ENCODE results near the gene SPECC1. TPM values are rescaled to one million over a fixed set of nuclear protein-coding genes. Genes with fewer than 3 reads are reported as not detected.

The SPECC1 gene
- total RNA-seq, 1 donor from 2014 or later = 93.1 TPM

DNA sequence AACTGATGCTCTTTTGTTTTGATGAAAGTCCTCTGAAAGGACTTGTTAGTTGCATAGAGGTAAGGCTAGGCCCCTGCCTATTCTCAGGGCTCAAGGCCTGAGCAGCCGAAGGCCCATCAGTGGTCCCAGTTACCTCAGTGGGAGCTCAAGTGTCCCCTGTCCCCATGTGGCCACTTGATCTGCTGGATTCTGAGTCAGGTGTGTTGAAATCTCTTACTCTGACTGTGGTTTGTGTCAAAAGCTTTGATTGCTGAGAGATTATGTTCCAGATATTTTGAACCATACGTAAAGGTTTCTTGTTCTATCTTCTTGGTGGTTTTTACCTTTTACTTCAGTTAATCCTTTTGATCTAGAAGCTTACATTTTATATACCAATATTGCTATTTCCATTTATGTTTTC is 266.5 kb downstream of the SPECC1 start:
- Histone ChIP-seq H3K27ac (no peak overlapping the region), H3K79me2 (ENCODE audit: low read depth) (no peaks in the 10 kb centered on the region), H3K9ac (no peak overlapping the region), H4K20me1 (ENCODE audit: low read depth) (no peaks in the 10 kb centered on the region), H3K27me3 (no peaks in the 10 kb centered on the region), H3K9me3 (ENCODE audit: low read depth) (no peaks in the 10 kb centered on the region), H3F3A (ENCODE audit: low read depth) (no peaks in the 10 kb centered on the region), H2AFZ (replicated peaks) (no peak overlapping the region), H3K4me1 (no peaks in the 10 kb centered on the region), H3K4me2 (no peak overlapping the region), H3K36me3 (no peaks in the 10 kb centered on the region), H3K4me3 (no peak overlapping the region)
- H3K27me3 Mint-ChIP-seq (ENCODE audit: insufficient read depth, low read depth) = no peaks in the 10 kb centered on the region
- DNase-seq (ENCODE audit: low spot score) = no peak
- H3K36me3 Mint-ChIP-seq = peaks cover 15% of the 10 kb centered on the region
- H3K4me3 Mint-ChIP-seq = no peak overlapping the region
- no peak overlapping the region for H3K27ac Mint-ChIP-seq
- TF ChIP-seq, protein P1, sequence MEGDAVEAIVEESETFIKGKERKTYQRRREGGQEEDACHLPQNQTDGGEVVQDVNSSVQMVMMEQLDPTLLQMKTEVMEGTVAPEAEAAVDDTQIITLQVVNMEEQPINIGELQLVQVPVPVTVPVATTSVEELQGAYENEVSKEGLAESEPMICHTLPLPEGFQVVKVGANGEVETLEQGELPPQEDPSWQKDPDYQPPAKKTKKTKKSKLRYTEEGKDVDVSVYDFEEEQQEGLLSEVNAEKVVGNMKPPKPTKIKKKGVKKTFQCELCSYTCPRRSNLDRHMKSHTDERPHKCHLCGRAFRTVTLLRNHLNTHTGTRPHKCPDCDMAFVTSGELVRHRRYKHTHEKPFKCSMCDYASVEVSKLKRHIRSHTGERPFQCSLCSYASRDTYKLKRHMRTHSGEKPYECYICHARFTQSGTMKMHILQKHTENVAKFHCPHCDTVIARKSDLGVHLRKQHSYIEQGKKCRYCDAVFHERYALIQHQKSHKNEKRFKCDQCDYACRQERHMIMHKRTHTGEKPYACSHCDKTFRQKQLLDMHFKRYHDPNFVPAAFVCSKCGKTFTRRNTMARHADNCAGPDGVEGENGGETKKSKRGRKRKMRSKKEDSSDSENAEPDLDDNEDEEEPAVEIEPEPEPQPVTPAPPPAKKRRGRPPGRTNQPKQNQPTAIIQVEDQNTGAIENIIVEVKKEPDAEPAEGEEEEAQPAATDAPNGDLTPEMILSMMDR (IDR thresholded peaks at IDR 0.05) = no peak
- TF ChIP-seq EZH2phosphoT487 (IDR thresholded peaks at IDR 0.05) = no peak
- no peak for TF ChIP-seq EZH2 (IDR thresholded peaks at IDR 0.05)
- peaks cover 2% of the 10 kb centered on the region for H3K9me3 Mint-ChIP-seq
- H3K4me1 Mint-ChIP-seq = peaks cover 39% of the 10 kb centered on the region

- peak overlapping the region; percentile 92 for H3K27ac Mint-ChIP-seq
- no peak overlapping the region for H3K4me3 Mint-ChIP-seq
- peaks cover 2% of the 10 kb centered on the region for H3K9me3 Mint-ChIP-seq
Measured at GRCh38 chr17:20276421-20276820, 267.3 kb downstream of the SPECC1 start.

GRCh38 chr17:20278805-20279204 is 269.6 kb downstream of the SPECC1 start:
- Histone ChIP-seq H2AFZ (replicated peaks) (no peak overlapping the region), H4K20me1 (ENCODE audit: low read depth) (no peaks in the 10 kb centered on the region), H3K4me3 (no peak overlapping the region), H3K4me2 (no peak overlapping the region), H3K27me3 (no peaks in the 10 kb centered on the region), H3F3A (ENCODE audit: low read depth) (no peaks in the 10 kb centered on the region), H3K9ac (no peak overlapping the region), H3K27ac (no peak overlapping the region), H3K9me3 (ENCODE audit: low read depth) (no peaks in the 10 kb centered on the region), H3K36me3 (no peaks in the 10 kb centered on the region), H3K79me2 (ENCODE audit: low read depth) (no peaks in the 10 kb centered on the region), H3K4me1 (peaks cover 4% of the 10 kb centered on the region)
- Mint-ChIP-seq H3K27ac (no peak overlapping the region), H3K9me3 (peaks cover 2% of the 10 kb centered on the region), H3K27me3 (ENCODE audit: insufficient read depth, low read depth) (no peaks in the 10 kb centered on the region), H3K4me1 (peaks cover 45% of the 10 kb centered on the region), H3K36me3 (peaks cover 19% of the 10 kb centered on the region), H3K4me3 (no peak overlapping the region)
- no peak for DNase-seq (ENCODE audit: low spot score)
- TF ChIP-seq EZH2 (IDR thresholded peaks at IDR 0.05) (no peak), EZH2phosphoT487 (IDR thresholded peaks at IDR 0.05) (no peak)
- TF ChIP-seq, protein P1 (IDR thresholded peaks at IDR 0.05) = no peak

More at GRCh38 chr17:20276421-20276820, 267.3 kb downstream of the SPECC1 start:
- no peak for TF ChIP-seq EZH2phosphoT487 (IDR thresholded peaks at IDR 0.05)
- TF ChIP-seq, protein P1 (IDR thresholded peaks at IDR 0.05) = no peak
- TF ChIP-seq EZH2 (IDR thresholded peaks at IDR 0.05) = no peak
- no peaks in the 10 kb centered on the region for H3K27me3 ChIP-seq
- H4K20me1 ChIP-seq (ENCODE audit: low read depth) = no peaks in the 10 kb centered on the region
- no peak overlapping the region for H3K9ac ChIP-seq
- DNase-seq (ENCODE audit: low spot score) = no peak
- Mint-ChIP-seq H3K36me3 (peaks cover 21% of the 10 kb centered on the region), H3K27me3 (ENCODE audit: insufficient read depth, low read depth) (no peaks in the 10 kb centered on the region), H3K4me1 (peaks cover 34% of the 10 kb centered on the region)
- no peak overlapping the region for H2AFZ ChIP-seq (replicated peaks)
- H3K4me3 ChIP-seq = no peak overlapping the region
- no peak overlapping the region for H3K4me2 ChIP-seq
- no peaks in the 10 kb centered on the region for H3K4me1 ChIP-seq
- no peaks in the 10 kb centered on the region for H3K79me2 ChIP-seq (ENCODE audit: low read depth)
- H3K36me3 ChIP-seq = no peaks in the 10 kb centered on the region
- no peaks in the 10 kb centered on the region for H3K9me3 ChIP-seq (ENCODE audit: low read depth)
- H3F3A ChIP-seq (ENCODE audit: low read depth) = no peaks in the 10 kb centered on the region
- no peak overlapping the region for H3K27ac ChIP-seq
